ENCODE measurements around the gene RAP2A.

Gene RAP2A

GRCh38 chr13:97433727-97434396 lies at the start of gene RAP2A:
RAP2A (plus strand) TSS chr13:97434169; CDS start chr13:97434471, 302 bp downstream.
- DNase-seq (ENCODE audit: low spot score): peak; percentile 96

- DNase-seq (ENCODE audit: low spot score): no peak
These were observed 49.6 kb upstream of the RAP2A start for GRCh38 chr13:97384371-97384770.

GRCh38 chr13:97385146-97385545 lies 48.8 kb upstream of the RAP2A start:
- no peak for DNase-seq (ENCODE audit: low spot score)

GRCh38 chr13:97385854-97386253 lies 48.1 kb upstream of the RAP2A start:
- DNase-seq (ENCODE audit: low spot score): no peak

- DNase-seq (ENCODE audit: low spot score): no peak
These were observed 47.0 kb upstream of the RAP2A start for GRCh38 chr13:97386801-97387484.

GRCh38 chr13:97387485-97387839 lies 46.5 kb upstream of the RAP2A start:
- no peak for DNase-seq (ENCODE audit: low spot score)

GRCh38 chr13:97387890-97388289 lies 46.1 kb upstream of the RAP2A start:
- DNase-seq (ENCODE audit: low spot score): no peak

GRCh38 chr13:97388373-97388772 lies 45.6 kb upstream of the RAP2A start:
- no peak for DNase-seq (ENCODE audit: low spot score)

- no peak for DNase-seq (ENCODE audit: low spot score)
These were observed 42.9 kb upstream of the RAP2A start for GRCh38 chr13:97390941-97391600.

GRCh38 chr13:97392020-97392419 lies 41.9 kb upstream of the RAP2A start:
- DNase-seq (ENCODE audit: low spot score): no peak

- DNase-seq (ENCODE audit: low spot score): no peak
These were observed 39.4 kb upstream of the RAP2A start for GRCh38 chr13:97394542-97394941.

GRCh38 chr13:97395447-97396136 lies 38.4 kb upstream of the RAP2A start:
- DNase-seq (ENCODE audit: low spot score): no peak

GRCh38 chr13:97397267-97397666 lies 36.7 kb upstream of the RAP2A start:
- no peak for DNase-seq (ENCODE audit: low spot score)

- no peak for DNase-seq (ENCODE audit: low spot score)
These were observed 32.5 kb upstream of the RAP2A start for GRCh38 chr13:97401421-97401820.

GRCh38 chr13:97403893-97404750 lies 29.8 kb upstream of the RAP2A start:
- DNase-seq (ENCODE audit: low spot score): no peak

GRCh38 chr13:97407540-97407939 lies 26.4 kb upstream of the RAP2A start:
- no peak for DNase-seq (ENCODE audit: low spot score)

- no peak for DNase-seq (ENCODE audit: low spot score)
These were observed 25.0 kb upstream of the RAP2A start for GRCh38 chr13:97408938-97409337.

- no peak for DNase-seq (ENCODE audit: low spot score)
These were observed 22.0 kb upstream of the RAP2A start for GRCh38 chr13:97411984-97412383.

- DNase-seq (ENCODE audit: low spot score): no peak
These were observed 20.3 kb upstream of the RAP2A start for GRCh38 chr13:97413694-97414093.

GRCh38 chr13:97414392-97414791 lies 19.6 kb upstream of the RAP2A start:
- no peak for DNase-seq (ENCODE audit: low spot score)

- DNase-seq (ENCODE audit: low spot score): no peak
These were observed 16.3 kb upstream of the RAP2A start for GRCh38 chr13:97417698-97418097.
